T-helper 22 cell (primary cell): ENCODE measurements around the gene CDX1.

ENCODE experiments used
- DNase-seq: peaks from one replicate; pipeline ENCODE4 v3.0.0-alpha.2; 2020; ENCODE audit warnings: low read depth

CDX1 gene

DNA sequence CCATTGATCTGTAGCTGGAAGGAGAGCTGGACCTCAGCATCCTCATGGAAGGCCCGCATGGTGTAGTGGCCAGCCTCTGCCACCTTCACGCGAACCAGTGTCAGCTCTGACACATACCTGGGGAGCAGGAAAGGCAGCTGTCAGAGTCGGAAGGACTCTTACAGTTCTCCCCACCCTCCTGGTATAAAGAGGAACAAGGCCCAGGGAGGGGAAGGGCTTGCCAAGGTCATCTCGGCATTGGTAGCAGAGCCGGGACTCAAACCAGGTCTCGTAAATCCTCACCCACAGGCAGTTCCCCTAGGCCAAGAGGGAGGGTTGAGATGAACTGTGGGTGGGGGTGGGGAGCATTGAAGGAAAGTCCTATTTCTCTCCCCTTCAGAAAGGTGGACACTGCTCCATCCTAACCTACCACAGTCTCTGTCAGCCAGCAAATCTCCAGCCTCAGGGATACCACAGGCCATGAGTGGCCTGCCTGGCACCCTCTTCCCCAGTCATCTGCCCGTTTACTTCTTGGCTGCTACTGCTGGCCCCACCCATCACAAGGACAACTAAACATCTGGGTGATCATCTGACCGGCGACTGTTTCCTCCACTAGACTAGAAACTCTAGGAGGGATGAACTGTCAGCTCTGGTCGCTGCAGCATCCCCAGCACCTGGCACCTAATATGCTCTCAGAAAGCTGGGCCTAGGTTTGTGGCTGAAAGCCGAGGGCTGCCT is 34.4 kb upstream of the CDX1 start:
- DNase-seq = no peak

DNA sequence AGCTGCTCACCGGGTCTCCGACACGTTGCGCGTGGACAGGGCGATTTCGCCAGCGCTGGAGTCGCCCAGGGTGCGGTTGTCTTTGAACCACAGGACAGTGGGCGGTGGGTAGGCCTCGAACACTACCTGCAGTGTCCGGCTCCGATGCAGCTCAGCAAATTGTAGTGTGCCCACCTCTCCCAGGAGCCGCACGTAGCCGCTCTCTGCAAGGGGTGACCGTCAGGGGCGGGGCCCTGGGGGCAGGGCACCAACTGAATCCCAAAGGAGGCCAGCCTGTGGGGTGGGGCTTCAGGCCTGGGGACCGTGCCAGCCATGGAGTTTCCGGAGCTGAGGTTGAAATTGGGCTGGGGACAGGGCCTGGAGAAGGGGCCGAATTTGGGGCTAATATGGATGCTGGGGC is 33.8 kb upstream of the CDX1 start:
- DNase-seq = no peak

DNA sequence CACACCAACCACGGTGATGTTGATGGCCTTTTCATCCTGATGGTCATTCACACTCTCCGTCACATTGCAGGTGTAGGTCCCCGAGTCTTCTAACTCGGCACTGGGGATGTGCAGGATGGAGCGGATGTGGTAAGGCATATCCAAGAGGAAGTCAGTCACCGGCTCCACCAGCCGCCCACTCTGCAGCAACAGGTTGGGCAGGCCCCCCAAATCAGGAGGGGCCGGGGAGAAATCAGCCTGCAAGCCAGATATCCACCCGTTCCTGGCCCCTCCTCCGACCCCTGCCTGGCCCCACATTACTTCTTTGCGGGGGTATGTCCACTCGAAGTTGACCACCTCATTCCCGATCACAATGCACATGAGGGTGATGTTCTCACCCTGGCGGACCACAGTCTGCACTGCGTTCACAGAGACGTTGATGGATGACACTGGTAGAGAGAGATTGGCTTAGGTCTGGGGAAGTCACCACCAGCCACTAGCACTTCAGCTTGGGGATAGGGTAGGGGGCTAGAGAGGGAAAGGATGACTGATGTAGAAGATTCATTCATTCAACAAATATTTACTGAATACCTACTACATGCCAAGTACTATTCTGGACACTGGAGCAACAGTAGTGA is 32.9 kb upstream of the CDX1 start:
- DNase-seq = no peak

DNA sequence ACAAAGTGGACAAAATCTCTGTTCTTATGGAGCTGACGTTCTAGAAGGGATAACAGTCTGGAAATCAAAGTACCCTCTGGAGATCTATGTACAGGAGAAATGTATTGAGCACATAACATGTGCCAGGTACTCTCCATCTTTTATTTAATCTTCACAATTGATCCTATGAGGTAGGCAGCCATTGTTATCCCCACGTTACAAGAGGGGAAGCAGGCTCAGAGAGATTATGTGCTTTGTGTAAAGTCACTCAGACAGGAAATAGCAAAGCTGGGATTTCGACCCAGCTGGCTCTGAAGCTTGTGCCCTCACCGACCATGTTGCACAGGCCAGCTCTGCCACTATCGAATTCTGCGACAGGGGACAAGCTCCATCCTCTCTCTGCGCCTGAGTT is 32.4 kb upstream of the CDX1 start:
- no peak for DNase-seq

DNA sequence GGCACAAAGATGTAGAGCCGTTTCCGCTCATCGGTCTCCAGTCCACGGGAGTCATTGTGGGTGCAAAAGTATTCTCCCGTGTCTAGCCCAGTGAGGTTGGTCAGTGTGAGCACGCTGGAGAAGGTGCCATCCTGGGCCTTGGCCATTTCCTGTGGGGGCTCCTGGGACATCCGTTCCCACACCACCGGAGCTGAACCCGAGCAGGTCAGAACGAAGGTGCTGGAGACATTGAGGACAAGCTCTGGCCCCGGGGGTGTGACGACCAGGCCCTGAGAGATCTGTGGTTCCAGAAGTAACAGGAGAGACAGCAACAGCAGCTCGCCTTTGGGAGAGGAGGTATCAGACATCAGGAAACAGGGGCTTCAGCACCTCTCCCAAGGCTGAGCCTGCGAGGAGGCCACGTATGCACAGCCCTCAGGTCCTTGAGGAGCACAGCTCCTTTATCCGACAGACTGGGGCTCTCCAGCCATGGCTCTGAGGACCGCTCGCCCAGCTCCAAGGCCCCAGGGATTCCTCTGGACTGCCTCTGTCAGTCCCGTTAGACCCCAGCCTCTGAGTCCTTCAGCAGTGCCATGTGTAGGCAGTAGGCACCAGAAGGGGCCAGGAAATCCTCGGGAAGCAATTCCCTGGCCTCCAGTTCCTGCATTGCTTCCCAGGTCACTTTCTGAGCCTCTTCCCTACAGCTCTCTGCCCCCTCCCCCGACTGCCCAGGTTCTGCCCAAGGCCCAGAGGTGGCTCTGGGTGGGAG is 30.8 kb upstream of the CDX1 start:
- no peak for DNase-seq

- no peak for DNase-seq
Measured at GRCh38 chr5:150136305-150137167, 30.0 kb upstream of the CDX1 start.

- no peak for DNase-seq
Measured at GRCh38 chr5:150137168-150137957, 29.2 kb upstream of the CDX1 start.

DNA sequence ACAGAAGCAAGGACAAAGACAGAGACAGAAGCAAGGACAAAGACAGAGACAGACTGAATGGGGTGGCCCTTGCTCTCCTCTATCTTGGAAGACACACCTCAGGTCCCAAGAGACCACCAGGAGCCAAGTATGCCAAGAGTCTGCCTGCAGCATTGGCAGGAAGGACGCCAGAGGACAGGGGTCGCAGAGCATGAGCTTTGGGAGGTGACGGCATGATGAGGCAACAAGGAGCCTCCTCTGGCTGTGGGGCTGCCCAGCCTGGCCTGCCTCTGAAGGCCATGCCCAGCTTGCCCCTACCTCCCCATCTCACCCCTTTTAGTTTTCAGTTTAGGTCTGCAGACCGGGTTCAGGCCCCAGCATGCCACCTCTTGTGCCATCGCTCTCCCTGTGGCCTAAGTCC is 28.6 kb upstream of the CDX1 start:
- DNase-seq = no peak

DNA sequence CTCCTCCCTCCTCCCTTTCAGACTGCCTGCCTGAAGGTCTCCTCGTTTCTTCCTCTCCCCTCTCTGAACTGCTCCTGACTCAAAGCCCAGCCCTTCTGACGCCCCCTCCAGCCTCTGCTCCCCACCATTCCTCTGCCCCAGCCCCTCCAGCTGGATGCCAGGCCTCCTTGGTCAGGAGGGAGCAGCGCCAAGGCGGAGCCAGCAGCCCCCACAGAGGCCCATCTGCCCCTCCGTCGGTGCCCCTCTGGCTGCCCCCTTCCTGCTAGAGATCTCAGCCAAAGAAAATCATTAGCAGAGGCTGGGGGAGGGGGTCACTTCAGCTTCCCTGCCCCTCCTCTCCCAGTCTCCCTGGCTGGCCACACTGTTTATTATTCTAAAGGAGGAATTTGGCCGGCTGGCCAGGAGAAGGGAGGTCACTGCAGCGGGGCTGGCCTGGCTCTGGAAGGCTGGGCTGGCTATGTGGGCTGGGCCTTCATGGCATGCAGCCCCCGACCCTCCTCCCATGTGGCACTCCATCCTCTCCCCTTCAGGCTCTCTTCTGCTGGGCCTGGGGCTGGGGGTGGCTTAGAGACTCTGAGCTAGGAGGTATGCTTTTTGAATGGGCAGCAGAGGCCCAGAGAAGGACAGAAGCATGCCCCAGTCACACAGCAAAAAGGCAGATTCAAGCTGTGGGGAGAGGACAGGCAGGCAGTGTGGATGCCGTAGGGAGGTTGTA is 27.9 kb upstream of the CDX1 start:
- DNase-seq = no peak

- DNase-seq = no peak
Measured at GRCh38 chr5:150139334-150139733, 27.2 kb upstream of the CDX1 start.

GRCh38 chr5:150140830-150141229 is 25.7 kb upstream of the CDX1 start:
- DNase-seq = no peak

- DNase-seq = no peak
Measured at GRCh38 chr5:150141544-150142184, 24.9 kb upstream of the CDX1 start.

GRCh38 chr5:150142185-150142958 is 24.2 kb upstream of the CDX1 start:
- DNase-seq = no peak

- no peak for DNase-seq
Measured at GRCh38 chr5:150142959-150143349, 23.6 kb upstream of the CDX1 start.

- no peak for DNase-seq
Measured at GRCh38 chr5:150143350-150144245, 23.0 kb upstream of the CDX1 start.

DNA sequence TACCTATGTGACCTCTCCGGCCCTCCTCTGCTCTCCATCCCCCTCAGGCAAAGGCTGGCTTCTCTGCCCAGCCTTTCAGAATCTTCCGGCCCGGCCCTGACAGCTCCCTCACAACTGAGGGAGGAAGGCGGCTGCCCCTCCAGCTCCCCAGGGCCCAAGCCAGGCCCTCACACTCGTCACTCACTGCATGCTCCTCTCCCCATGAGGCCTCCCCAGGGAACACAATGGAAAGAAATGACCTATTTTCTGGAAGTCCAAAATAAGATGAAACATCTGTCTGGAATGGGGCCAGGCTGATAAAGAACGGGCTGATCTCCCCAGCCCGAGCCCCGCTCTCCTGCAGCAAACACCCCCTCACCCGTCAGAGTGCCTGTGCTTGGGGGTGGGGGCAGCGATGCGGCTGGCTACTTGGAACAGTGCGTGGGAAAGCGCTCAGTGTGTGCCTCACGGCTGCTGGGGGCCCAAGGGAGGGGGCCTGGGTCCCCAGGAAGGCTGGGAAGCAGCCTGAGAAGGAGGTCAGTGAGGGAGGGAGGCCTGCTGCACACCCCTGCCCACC is 22.3 kb upstream of the CDX1 start:
- DNase-seq = no peak

GRCh38 chr5:150144879-150145278 is 21.7 kb upstream of the CDX1 start:
- no peak for DNase-seq

DNA sequence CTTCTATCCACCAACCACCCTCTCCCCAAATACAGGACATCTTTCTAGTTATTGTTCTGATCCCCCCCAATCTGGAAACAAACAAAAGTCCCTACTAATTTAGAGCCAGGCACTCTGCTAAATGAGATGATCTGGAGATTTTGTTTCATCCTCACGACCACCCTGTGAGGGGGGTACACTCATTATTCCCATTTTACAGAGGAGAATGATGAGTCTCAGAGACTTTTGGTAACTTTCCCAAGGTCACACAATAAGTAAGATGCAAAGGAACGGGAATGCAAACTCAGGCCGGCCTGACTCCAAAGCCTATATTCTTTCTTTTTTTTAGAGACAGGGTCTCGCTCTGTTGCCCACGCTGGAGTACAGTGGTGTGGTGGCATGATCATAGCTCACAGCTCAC is 20.3 kb upstream of the CDX1 start:
- no peak for DNase-seq
